ENCODE measurements around the gene PIEZO1. TPM values are rescaled to one million over a fixed set of nuclear protein-coding genes. Genes with fewer than 3 reads are reported as not detected.
"Not testable (repeated sequence)": the region's sequence is repeated elsewhere in the genome, so short reads cannot be mapped to it uniquely, and the experiment has no call there.

The PIEZO1 gene
- total RNA-seq, 1 donor from 2014 or later = 208 TPM

DNA sequence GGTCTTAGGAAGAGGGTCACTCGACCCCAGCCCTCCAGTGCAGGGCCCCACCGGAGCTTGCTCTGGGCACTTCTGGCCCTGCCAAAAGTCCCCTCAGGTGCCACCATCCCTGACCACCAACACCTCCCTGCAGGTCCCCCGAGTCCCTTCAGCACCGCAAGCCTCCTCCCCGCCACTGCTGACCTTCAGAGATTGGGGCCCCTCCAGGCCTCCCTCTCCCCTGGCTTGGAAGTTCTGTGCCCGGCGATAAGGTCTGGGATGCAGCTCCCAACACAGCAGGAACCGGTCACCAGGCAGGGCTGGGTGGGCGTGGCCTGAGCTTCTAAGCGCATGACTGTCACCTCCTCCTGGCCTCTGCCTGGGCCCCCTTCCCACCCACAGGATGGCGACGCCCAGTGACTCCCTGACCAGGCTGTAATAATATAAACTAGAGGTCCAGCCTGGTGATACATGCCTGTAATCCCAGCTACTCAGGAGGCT, 11.2 kb downstream of the PIEZO1 start:
- H3K27ac Mint-ChIP-seq (ENCODE audit: unreplicated experiment) = peak overlapping the region; percentile 86
- no peak for DNase-seq (ENCODE audit: low spot score)
- no peak for TF ChIP-seq CTCF (IDR thresholded peaks at IDR 0.05)
- H3K4me1 Mint-ChIP-seq (ENCODE audit: low read depth) = peaks cover 78% of the 10 kb centered on the region
- no peaks in the 10 kb centered on the region for H3K36me3 Mint-ChIP-seq (ENCODE audit: low read depth)
- peak overlapping the region; percentile 53 for H3K4me3 Mint-ChIP-seq (ENCODE audit: unreplicated experiment)
- no peaks in the 10 kb centered on the region for H3K9me3 Mint-ChIP-seq (ENCODE audit: low read depth)
- no peaks in the 10 kb centered on the region for H3K27me3 Mint-ChIP-seq (ENCODE audit: low read depth)

DNA sequence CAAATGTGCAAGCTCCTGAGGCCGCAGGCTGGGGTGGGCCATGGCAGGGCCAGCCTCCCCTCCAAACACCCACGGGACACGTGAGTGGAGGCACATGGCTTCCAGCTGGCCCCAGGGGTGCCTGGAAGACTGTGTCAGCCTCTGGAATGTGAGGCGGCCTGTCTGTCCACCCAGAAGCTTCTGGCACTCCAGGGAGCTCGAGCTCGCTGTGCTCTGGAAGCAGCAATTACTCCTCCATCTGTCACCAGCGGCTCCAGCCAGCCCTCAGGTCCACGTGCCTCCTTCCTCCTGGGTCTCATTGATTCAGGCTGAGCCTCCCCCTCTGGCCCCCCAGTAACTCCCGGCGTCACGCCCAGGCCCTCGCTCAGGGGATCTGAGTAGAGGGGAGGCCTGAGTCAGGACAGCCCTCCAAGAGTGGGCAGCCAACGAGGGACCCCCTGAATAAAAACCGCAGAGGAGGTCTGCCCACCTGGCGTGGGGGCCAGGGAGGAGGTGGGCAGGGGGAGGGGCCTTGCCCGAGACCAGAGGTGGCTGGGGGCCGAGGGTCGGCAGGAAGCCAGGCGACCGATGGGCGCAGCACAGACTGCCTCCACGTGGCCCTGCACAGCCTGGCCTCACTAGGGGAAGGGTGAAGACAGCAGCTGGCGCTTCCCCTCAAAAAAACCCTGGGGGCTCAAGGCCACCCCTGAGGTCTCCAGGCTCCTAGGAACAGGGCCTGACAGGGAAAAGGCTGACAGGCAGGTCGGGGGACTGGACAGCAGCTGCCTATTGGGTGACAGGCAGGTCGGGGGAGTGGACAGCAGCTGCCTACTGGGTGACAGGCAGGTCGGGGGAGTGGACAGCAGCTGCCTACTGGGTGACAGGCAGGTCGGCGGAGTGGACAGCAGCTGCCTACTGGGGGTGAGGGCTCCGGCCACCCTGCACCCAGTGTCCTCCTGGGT, 11.9 kb downstream of the PIEZO1 start:
- Mint-ChIP-seq H3K27me3 (ENCODE audit: low read depth) (no peaks in the 10 kb centered on the region), H3K4me1 (ENCODE audit: low read depth) (peaks cover 80% of the 10 kb centered on the region), H3K9me3 (ENCODE audit: low read depth) (no peaks in the 10 kb centered on the region), H3K4me3 (ENCODE audit: unreplicated experiment) (peak overlapping the region; percentile 56), H3K36me3 (ENCODE audit: low read depth) (no peaks in the 10 kb centered on the region), H3K27ac (ENCODE audit: unreplicated experiment) (peak overlapping the region; percentile 98)
- DNase-seq (ENCODE audit: low spot score) = no peak
- TF ChIP-seq CTCF (IDR thresholded peaks at IDR 0.05) = no peak

- not testable (repeated sequence) for DNase-seq (ENCODE audit: low spot score); H3K4me3 Mint-ChIP-seq (ENCODE audit: unreplicated experiment); H3K27me3 Mint-ChIP-seq (ENCODE audit: low read depth); H3K9me3 Mint-ChIP-seq (ENCODE audit: low read depth); H3K36me3 Mint-ChIP-seq (ENCODE audit: low read depth)
- Mint-ChIP-seq H3K27ac (ENCODE audit: unreplicated experiment) (peak overlapping the region; percentile 32), H3K4me1 (ENCODE audit: low read depth) (peaks cover 86% of the 10 kb centered on the region)
These were observed 13.2 kb downstream of the PIEZO1 start for GRCh38 chr16:88771781-88772180.

DNA sequence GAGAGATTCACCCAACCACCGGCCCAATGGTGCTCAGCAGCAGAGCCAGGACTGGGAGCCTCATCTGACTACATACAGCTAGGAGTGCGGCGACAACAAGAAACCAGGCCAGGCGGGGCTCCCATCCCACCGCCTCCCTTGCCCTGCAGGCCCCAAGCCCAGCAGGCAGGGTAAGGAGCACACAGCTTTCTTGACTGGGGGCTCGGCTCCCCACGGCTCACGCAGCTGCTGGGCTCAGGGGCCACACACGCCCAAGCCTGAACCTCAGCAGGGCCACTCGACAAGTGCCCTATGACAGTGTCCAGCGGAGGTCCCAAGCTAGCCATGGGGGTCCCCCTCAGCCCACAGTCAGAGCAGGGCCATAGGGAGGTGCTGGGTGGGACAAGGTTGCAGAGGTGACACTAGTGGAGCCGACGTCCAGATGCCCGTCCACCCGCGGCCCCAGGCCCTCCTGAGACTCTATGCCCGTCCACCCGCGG, 13.7 kb downstream of the PIEZO1 start:
- DNase-seq (ENCODE audit: low spot score) = no peak
- Mint-ChIP-seq H3K36me3 (ENCODE audit: low read depth) (no peaks in the 10 kb centered on the region), H3K27me3 (ENCODE audit: low read depth) (no peaks in the 10 kb centered on the region), H3K4me1 (ENCODE audit: low read depth) (peaks cover 83% of the 10 kb centered on the region), H3K27ac (ENCODE audit: unreplicated experiment) (peak overlapping the region; percentile 92), H3K9me3 (ENCODE audit: low read depth) (no peaks in the 10 kb centered on the region), H3K4me3 (ENCODE audit: unreplicated experiment) (peak overlapping the region; percentile 31)
- TF ChIP-seq CTCF (IDR thresholded peaks at IDR 0.05) = no peak

DNA sequence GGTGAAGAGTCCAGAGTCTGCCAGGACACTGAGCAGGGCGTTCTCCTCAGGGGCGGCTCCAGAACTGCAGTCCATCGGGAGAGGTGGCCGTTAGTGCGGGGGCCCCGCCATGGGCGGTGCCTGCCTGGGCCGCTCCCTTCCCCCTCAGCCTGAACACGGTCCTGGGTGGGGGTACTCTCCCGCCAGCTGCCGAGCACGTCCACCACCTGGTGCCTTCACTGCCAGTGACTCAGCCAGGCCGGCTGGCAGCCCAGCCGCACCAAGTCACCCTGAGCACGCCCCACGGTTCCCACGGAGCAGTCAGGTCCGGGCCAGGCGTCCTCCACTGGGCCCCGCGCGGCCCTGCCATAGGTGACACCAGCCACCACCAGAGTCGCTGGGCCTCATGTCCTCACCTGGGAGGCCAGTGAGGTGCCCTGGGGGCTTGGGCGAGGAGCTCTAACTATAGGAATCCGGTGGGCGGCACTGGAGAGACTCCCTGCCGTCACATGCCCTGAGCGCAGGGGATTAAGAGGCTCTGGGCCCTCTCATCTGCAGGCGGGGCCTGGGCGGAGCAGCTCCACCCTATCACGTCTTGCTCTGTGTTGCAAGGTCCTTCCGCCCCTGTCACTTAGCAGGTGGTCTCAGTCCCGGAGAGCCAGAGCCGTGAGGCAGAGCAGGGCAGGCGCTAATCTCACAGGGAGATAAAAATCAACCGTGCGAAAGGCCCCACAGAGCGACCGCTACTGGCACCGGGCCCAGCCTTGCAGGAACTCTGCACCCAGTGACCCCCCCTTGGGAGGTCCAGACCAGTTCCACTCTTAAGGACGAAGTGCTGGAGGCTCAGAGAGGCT, 14.3 kb downstream of the PIEZO1 start:
- peaks cover 84% of the 10 kb centered on the region for H3K4me1 Mint-ChIP-seq (ENCODE audit: low read depth)
- H3K36me3 Mint-ChIP-seq (ENCODE audit: low read depth) = no peaks in the 10 kb centered on the region
- peak overlapping the region; percentile 45 for H3K4me3 Mint-ChIP-seq (ENCODE audit: unreplicated experiment)
- TF ChIP-seq CTCF (IDR thresholded peaks at IDR 0.05) = no peak
- DNase-seq (ENCODE audit: low spot score) = no peak
- H3K27ac Mint-ChIP-seq (ENCODE audit: unreplicated experiment) = peak overlapping the region; percentile 92
- H3K27me3 Mint-ChIP-seq (ENCODE audit: low read depth) = no peaks in the 10 kb centered on the region
- no peaks in the 10 kb centered on the region for H3K9me3 Mint-ChIP-seq (ENCODE audit: low read depth)

All from chondrocyte (in vitro differentiated cells).